HG02623 (cell line): Measurements from ENCODE around the gene CKAP2L.
"Not testable (repeated sequence)": the region's sequence is repeated elsewhere in the genome, so short reads cannot be mapped to it uniquely, and the experiment has no call there.

ENCODE experiments used
- ATAC-seq: cut with Tn5 transposase; IDR thresholded peaks from one replicate; pipeline ENCODE4 v1.9.1; 2021; ENCODE audit warnings: moderate library complexity; ENCODE audit not compliant: unreplicated experiment

The CKAP2L gene

GRCh38 chr2:112726487-112727190 lies 37.8 kb downstream of the CKAP2L start:
- peak; percentile 81 for ATAC-seq

GRCh38 chr2:112725545-112726457 lies 38.6 kb downstream of the CKAP2L start:
- peak; percentile 35 for ATAC-seq

GRCh38 chr2:112724591-112725525 lies 39.6 kb downstream of the CKAP2L start:
- ATAC-seq, result no peak

GRCh38 chr2:112723995-112724394 lies 40.4 kb downstream of the CKAP2L start:
- ATAC-seq, result no peak

DNA sequence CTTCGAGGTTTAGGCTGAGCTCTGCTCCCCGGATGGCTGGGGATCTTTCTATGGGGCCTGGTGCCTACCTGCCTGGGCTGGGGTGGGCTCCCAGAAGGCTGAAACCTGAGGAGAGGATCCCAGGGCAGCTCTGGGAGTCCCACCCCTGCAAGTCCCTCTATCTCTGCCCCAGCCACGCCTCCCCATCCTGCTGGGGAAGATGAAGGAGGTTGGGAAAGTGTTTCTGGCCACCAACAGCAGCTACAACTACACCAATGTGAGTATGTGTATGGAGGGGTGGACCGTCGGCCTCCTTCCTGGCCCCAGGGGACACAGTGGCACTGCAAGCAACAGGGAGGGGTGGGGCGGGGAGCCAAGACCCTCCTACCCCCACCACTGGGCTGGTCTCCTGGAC lies 40.9 kb downstream of the CKAP2L start:
- ATAC-seq, result no peak

DNA sequence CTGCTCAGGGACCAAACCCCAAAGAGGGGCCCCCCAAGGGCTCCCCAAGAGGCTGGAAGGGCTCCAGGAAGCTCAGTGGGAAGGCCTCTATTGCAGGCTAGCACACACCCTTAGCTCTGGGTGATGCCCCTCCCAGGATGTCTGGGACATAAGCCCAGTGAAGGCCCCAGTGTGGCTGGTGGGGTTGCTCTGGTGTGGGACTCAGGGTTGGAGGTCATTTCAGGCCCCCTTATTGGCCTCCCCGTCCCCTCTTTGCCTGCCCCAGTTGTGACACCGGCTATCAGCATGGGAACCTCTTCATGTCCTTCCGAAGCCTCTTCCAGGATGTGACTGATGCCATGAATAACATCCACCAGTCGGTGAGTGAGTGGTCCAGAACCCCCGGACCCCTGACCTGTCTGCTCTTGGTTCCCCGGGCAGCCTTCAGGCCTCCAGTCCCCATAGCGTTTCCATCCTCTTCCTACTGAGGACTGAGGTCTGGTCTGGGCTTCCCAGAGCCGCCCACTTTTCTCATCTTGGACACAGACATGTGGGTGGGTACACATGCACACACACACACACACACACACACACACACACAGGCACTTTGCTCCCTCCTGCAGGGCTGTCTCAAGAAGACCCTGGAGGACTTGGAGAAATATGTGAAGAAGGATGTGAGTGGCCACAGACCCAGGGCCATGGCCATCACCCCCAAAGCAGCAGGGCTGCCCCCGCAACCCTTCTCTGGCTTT lies 41.4 kb downstream of the CKAP2L start:
- no peak for ATAC-seq

DNA sequence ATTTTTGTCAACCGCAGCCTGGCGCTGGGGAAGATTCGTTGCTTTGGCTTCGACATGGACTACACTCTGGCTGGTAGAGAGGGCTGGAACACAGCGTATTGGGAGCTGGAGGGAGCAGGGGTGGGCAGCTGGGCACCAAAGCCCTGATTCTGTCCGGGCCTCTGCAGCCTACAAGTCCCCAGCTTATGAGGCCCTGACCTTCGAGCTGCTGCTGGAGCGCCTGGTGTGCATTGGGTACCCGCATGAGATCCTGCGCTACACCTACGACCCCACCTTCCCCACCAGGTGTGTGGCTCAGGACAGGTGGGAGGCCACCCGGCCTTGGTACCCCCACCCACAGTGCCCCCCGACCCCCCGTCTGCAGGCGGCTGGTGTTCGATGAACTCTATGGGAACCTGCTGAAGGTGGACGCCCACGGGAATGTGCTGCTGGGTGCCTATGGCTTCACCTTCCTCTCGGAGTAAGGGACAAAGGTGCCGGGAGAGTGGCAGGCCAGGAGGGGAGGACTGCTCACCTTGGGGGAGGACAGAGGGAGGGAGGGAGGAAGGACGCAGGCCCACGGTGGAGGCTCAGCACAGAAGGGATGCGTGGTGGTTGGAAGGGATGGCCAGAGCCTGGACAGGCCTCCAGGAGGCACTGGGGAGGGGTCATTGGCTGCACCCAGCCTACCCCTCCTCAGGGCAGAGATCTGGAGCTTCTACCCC lies 42.4 kb downstream of the CKAP2L start:
- no peak for ATAC-seq

GRCh38 chr2:112720785-112721184 lies 43.6 kb downstream of the CKAP2L start, which contains the start of gene NT5DC4:
NT5DC4 (plus strand) TSS chr2:112721020; CDS start chr2:112721080, 60 bp downstream.
- ATAC-seq, result no peak

GRCh38 chr2:112718863-112719370 lies 45.5 kb downstream of the CKAP2L start:
- ATAC-seq, result no peak

GRCh38 chr2:112716826-112717352 lies 47.5 kb downstream of the CKAP2L start:
- ATAC-seq, result not testable (repeated sequence)

GRCh38 chr2:112716094-112716493 lies 48.3 kb downstream of the CKAP2L start:
- ATAC-seq, result not testable (repeated sequence)

- ATAC-seq, result no peak
These were observed 49.4 kb downstream of the CKAP2L start for GRCh38 chr2:112714836-112715631.

DNA sequence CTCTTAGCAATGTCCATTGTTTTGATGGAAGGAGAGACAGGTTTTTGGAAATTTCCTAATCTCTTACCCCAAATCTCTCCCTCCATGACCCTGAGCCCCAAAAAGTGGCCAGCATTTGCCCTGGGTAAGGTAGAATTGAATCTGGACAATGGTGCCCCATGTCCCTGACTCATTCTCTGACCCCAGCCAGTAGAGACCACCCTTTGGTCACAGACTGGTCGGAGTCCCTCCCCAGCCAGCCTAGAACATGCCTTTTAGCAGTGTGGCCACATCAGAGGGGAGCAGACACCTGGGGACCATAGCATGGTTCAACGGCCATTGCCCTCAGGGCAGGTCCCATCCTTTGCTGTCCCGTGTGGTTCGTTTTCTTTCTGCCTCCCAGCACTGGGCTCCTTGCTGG lies 50.1 kb downstream of the CKAP2L start:
- no peak for ATAC-seq

- ATAC-seq, result no peak
These were observed 50.5 kb downstream of the CKAP2L start for GRCh38 chr2:112713926-112714325.

DNA sequence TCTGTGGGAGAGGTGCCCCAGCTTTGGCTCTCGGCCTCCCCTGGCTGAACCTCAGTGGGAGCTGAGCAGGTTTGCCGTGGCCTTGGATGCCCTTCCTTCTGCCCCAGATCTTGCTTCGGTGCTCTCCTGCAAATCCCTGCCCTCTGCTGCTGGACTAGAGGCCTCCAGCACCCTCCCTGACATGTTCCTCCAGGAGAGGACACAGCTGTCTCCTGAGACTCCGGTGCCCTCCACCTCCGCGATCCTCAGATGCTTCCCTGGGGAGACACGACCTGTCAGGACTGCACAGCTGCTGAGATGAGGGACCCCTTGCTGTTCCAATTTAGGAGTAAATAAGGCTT lies 50.9 kb downstream of the CKAP2L start:
- ATAC-seq, result no peak

DNA sequence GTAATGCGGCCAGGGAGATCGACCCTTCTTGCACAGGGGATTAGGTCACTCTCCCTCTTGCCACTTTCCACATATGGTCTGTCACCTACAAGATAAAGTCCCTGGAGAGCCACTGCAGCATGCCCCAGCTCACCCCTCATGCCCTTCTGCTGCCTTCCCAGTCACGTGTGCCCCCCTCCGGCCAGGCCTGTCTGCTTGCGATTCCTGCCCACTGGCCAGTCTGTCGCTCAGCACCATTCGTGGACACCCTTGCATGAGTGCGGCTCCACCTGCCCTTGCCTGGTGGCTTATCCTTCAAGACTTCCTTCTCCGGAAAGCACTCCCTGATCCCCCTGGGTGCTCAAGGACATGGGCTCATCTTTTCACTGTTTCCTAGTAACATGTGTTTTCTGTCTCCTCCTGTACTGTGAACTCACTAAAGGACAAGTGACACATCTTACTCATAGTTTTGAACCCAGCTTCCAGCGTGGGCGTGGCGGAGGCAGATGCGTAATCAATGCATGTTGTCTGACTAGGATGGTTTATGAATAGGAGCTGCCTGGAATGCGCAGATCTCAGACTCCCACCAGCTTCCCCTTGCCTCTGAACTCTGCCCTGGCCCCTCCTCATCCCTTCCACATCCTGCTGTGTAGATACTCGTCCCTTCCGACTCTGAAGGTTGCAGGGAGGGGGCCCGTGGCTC lies 51.4 kb downstream of the CKAP2L start:
- ATAC-seq, result no peak

DNA sequence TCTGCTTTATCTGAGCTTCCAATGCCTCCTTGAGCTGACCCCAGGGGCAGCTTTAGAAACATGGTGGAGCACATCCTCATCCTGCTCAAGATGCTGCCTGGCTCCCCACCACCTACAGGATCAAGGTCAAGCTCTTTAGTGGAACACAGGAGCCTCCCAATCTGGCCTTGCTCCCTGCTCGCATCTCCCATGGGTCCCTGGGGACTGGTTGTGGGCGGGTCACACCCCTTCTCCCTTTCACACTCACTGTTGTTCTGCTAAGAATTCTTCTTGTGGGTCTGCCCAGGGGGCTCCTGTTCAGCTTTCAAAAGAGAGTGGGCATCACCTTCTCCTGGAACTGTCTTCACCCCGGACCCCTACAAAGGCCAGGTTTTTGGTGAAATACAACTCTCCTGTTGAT lies 51.9 kb downstream of the CKAP2L start:
- no peak for ATAC-seq
